H54 (cell line): Measurements from ENCODE around the gene SDC1.

Experiments used
- DNase-seq: peaks from one replicate; pipeline ENCODE4 v3.0.0; 2011; ENCODE audit warnings: low spot score, mixed read lengths; ENCODE audit not compliant: insufficient read length
- FAIRE-seq: peaks from 3 replicates; lab custom pipeline; 2011; peaks lifted over from hg19 to GRCh38; lab: Jason Lieb, UNC
- POLR2A ChIP-seq: IDR thresholded peaks from 2 replicates; pipeline ENCODE4 v1.6.1; 2011; ENCODE audit warnings: low read depth, mild to moderate bottlenecking, low read length

The SDC1 gene

DNA sequence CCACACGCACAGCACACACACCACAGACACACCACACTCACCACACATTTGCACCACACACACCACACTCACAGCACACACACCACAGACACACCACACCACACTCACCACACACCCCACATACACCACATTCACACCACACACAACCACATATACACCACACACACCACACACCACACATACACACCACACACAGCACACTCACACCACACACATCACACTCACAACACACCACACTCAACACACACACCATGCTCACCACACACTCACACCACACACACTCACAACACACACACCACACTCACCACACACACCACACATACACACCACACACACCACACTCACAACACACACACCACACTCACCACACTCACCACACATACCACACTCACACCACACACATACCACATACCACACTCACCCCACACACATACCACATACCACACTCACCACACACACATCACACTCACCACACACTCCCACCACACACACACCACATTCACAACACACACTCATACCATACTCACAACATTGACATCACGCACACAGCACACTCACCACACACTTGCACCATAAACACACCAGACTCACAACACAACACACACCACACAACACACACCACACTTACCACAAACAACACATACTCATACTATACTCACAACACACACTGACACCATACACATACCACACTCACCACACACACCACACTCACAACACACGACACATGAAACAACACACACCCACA, 60.0 kb downstream of the SDC1 start:
- DNase-seq, result no peak
- FAIRE-seq, result no peak
- no peak for TF ChIP-seq POLR2A

DNA sequence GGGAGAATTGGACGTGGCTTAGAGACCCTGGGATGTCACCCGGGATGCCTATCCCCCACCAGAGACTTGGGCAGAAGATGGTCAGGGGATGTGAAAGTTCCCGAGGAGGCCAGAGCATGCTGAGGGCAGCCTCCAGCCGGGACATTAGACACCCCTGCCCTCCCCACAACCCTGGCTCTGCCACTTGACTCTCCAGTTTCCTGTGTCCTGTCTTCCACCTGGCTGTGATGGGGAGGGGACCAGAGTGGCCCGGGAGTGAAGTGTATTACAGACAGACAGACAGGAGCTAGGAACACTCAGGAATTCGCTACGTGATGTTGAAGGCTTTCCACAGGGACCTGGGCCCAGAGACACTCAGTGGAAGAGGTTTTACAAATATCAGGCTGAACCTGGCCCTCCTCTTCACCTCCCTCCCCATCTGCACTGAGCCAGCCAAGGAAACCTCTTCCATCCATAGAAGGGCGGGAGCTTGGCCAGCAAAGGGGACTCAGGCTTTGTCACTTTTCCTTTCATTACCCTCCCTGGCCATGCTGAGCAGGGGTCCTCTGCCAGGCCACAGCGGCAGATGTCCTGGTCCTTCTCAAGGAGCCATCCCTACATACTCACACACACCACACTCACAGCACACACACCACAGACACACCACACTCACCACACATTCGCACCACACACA, 60.7 kb downstream of the SDC1 start:
- FAIRE-seq (no peak), DNase-seq (no peak)
- TF ChIP-seq POLR2A, result no peak

GRCh38 chr2:20159411-20160070, 65.4 kb downstream of the SDC1 start:
- FAIRE-seq (no peak), DNase-seq (no peak)
- no peak for TF ChIP-seq POLR2A

DNA sequence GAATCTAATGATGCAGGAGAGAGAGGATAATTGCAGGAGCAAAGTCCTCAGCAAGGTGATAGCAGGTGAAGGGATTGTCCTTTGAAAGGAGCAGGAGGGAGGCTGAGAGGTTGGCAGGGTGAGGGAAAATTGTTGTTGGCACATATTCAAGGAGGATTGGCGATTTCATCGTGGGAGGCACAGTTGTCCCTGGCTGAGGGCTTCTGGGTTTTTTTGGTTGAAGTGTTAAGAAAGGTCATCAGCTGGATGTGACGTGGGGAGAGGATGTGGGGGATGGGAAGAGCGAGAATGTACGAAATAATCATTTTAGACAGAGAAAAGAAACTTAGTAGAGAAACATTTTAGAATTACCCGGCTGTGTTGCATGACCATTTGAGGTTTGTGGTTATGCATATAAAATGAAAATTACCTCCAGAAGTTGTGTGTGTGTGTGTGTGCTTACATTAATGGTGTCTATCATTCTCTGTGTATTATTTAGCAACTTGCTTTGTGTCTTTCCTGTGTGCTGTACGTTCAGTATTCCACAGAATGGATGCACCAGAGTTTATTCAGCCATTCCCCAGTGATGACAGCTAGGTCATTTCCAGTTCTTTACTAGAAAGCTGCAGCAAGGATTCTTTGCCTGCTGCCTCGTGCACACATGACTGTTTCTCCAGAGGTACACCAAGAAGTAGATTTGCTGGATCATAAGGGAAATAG, 67.6 kb downstream of the SDC1 start:
- DNase-seq, result no peak
- peak; percentile 87 for FAIRE-seq
- no peak for TF ChIP-seq POLR2A

DNA sequence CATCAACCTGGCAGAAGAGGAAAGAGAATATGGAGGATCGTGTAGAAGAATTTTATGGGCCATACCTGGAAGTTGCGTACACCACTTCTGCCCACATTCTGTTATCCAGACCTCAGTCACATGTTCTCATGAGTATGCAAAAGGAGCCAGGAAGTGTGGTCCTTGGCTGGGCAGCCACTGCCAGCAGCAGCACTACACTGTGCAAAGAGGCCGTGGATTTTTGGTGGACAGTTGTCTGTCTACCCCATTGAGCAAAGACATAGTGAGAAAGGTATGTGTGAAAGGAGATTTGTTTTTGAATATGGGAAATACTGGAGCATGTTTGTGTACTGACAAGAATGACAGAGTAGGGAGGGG, 68.1 kb downstream of the SDC1 start:
- no peak for TF ChIP-seq POLR2A
- FAIRE-seq (no peak), DNase-seq (no peak)

GRCh38 chr2:20156076-20156759, 68.7 kb downstream of the SDC1 start:
- FAIRE-seq (no peak), DNase-seq (no peak)
- no peak for TF ChIP-seq POLR2A

DNA sequence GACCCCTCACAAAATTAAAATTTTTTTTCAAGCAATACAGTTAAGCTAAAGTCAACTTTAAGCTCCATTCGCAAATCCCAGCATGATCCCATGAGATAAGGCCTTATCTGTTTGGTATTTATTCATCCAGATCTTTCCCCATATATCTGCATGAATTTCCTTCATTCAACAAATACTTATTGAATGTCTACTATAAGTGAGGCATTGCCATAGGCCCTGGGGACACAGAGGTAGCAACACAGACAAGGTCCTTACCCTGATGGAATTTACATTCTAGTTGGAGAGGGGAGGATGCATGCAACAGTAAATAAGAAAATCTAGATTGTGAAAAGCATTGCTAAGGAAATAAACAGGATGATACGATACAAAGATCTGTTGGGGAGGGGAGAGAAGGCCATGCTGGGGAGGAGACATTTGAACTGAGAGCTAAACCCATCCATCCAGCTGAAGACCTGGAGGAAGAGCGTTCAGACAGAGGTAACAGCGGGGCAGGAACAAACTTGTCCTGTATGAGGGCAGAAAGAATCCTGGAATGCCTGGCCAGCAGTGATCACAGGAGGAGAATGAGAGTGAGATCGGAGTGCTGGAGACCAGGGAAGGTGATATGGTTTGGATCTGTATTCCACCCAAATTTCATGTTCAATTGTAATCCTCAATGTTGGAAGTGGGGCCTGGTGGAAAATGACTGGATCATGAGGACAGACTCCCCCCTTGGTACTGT, 71.6 kb downstream of the SDC1 start:
- no peak for FAIRE-seq
- no peak for TF ChIP-seq POLR2A
- DNase-seq, result no peak

- FAIRE-seq, result no peak
- no peak for TF ChIP-seq POLR2A
- DNase-seq, result no peak
Measured at GRCh38 chr2:20150806-20151571, 73.9 kb downstream of the SDC1 start.
